ENCODE results near the gene TENM3. TPM values are rescaled to one million over a fixed set of nuclear protein-coding genes. Genes with fewer than 3 reads are reported as not detected.

TENM3 gene
- total and polyA plus RNA-seq, 2 donors from 2014 or later: 0.58 to 6.8 TPM

DNA sequence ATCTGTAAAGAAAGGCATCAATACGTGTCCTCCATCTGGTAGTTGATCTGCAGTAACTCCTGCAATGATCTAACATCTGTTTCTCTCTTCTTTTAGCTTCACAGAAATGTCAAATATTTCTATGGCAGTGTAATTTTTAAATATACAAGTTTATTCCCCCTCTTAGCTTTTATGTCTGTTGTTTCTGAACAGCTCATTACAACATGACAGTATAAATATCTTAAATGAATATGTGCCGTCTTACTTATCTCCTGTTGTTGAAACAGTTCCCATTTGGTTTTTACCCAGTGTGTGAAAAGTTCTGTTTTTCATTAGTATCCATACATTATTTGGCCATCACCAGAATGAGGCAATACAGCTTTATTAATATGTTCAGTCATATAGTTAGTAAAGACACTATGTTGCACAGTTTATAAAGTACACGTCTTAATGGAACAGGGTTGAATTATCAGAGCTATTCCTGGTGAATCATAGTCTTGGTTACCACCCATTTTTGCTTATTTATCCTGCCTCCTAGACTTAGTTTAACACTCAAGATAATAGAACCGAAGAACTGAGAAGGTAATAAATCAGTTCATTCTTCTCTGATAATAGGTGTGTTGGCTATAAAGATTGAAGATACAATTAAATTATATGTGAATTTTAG is 321.6 kb downstream of the TENM3 start:
- intact Hi-C loops (cut with DNase I): no loop called here

DNA sequence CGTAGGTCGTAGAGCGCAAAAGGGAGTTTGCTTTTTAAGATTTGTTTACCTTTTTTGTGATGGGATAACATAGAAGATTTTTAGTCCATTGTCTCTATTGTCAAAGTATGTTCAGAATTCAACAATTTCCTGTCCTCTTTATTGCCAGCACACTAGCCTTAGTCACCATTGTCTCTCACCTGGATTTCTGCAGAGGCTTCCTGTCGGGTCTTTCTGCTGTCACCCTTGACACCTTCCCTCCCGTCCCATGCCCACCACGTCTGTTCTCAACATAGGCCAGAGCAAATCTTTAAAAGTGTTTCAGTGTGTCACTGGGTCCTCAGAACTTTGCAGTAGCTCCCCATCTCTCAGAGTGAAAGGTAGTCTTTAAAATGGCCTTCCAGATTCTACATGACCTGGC is 323.9 kb downstream of the TENM3 start:
- Histone ChIP-seq H3K4me1 (ENCODE audit: control insufficient read depth in 2 of 3, insufficient read depth in 2 of 3, low read depth in 1 of 3, low read length in 3 of 3) (no peaks in the 10 kb centered on the region), H3K9ac (ENCODE audit: low read length in 3 of 3) (no peak overlapping the region), H3K27ac (ENCODE audit: low read depth in 2 of 2, low read length in 2 of 2) (no peak overlapping the region), H3K9me3 (ENCODE audit: control insufficient read depth in 2 of 3, insufficient read depth in 1 of 3, low read length in 3 of 3) (no peaks in the 10 kb centered on the region), H3K4me3 (ENCODE audit: low read length in 3 of 3) (no peak overlapping the region), H3K36me3 (ENCODE audit: control insufficient read depth in 2 of 3, insufficient read depth in 3 of 3, low read length in 3 of 3) (no peaks in the 10 kb centered on the region), H3K27me3 (ENCODE audit: control insufficient read depth, insufficient read depth, low read length) (no peaks in the 10 kb centered on the region)
- FAIRE-seq (no peak), DNase-seq (no peak)
- TF ChIP-seq, protein P1, sequence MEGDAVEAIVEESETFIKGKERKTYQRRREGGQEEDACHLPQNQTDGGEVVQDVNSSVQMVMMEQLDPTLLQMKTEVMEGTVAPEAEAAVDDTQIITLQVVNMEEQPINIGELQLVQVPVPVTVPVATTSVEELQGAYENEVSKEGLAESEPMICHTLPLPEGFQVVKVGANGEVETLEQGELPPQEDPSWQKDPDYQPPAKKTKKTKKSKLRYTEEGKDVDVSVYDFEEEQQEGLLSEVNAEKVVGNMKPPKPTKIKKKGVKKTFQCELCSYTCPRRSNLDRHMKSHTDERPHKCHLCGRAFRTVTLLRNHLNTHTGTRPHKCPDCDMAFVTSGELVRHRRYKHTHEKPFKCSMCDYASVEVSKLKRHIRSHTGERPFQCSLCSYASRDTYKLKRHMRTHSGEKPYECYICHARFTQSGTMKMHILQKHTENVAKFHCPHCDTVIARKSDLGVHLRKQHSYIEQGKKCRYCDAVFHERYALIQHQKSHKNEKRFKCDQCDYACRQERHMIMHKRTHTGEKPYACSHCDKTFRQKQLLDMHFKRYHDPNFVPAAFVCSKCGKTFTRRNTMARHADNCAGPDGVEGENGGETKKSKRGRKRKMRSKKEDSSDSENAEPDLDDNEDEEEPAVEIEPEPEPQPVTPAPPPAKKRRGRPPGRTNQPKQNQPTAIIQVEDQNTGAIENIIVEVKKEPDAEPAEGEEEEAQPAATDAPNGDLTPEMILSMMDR (IDR thresholded peaks at IDR 0.05; ENCODE audit: borderline replicate concordance, extremely low read depth, insufficient read depth): no peak
- intact Hi-C loops (cut with DNase I): no loop called here

More for the DNA sequence above, 321.6 kb downstream of the TENM3 start:
- no peaks in the 10 kb centered on the region for H3K36me3 ChIP-seq (ENCODE audit: control insufficient read depth in 2 of 3, insufficient read depth in 3 of 3, low read length in 3 of 3)
- H3K4me3 ChIP-seq (ENCODE audit: low read length in 3 of 3): no peak overlapping the region
- TF ChIP-seq, protein P1 (IDR thresholded peaks at IDR 0.05; ENCODE audit: borderline replicate concordance, extremely low read depth, insufficient read depth): no peak
- H3K9ac ChIP-seq (ENCODE audit: low read length in 3 of 3): no peak overlapping the region
- no peak for FAIRE-seq
- no peaks in the 10 kb centered on the region for H3K4me1 ChIP-seq (ENCODE audit: control insufficient read depth in 2 of 3, insufficient read depth in 2 of 3, low read depth in 1 of 3, low read length in 3 of 3)
- no peak for DNase-seq
- no peaks in the 10 kb centered on the region for H3K27me3 ChIP-seq (ENCODE audit: control insufficient read depth, insufficient read depth, low read length)
- no peak overlapping the region for H3K27ac ChIP-seq (ENCODE audit: low read depth in 2 of 2, low read length in 2 of 2)
- H3K9me3 ChIP-seq (ENCODE audit: control insufficient read depth in 2 of 3, insufficient read depth in 1 of 3, low read length in 3 of 3): no peaks in the 10 kb centered on the region

DNA sequence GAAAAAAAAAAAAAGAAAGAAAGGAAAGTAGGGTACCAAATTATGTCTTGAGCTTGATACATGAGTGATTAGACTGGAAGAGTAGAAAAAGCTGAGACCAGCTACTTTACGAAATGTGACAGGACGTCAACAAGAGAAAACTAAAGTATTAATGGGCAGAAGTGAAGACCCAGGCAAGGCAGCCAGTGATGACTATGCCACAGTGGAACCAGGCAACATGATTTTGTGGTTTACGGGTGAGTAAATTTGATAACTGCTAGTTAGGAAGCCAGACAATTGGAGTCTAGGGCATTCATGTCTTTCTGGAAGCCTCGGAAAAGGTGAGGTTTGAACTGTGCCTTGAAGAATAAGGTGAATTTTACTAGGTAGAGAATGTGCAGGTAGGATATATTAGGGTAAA is 326.4 kb downstream of the TENM3 start:
- H3K36me3 ChIP-seq (ENCODE audit: control insufficient read depth in 2 of 3, insufficient read depth in 3 of 3, low read length in 3 of 3): no peaks in the 10 kb centered on the region
- H3K27ac ChIP-seq (ENCODE audit: low read depth in 2 of 2, low read length in 2 of 2): no peak overlapping the region
- no peak overlapping the region for H3K4me3 ChIP-seq (ENCODE audit: low read length in 3 of 3)
- H3K27me3 ChIP-seq (ENCODE audit: control insufficient read depth, insufficient read depth, low read length): no peaks in the 10 kb centered on the region
- no peaks in the 10 kb centered on the region for H3K4me1 ChIP-seq (ENCODE audit: control insufficient read depth in 2 of 3, insufficient read depth in 2 of 3, low read depth in 1 of 3, low read length in 3 of 3)
- FAIRE-seq: no peak
- DNase-seq: no peak
- no peaks in the 10 kb centered on the region for H3K9me3 ChIP-seq (ENCODE audit: control insufficient read depth in 2 of 3, insufficient read depth in 1 of 3, low read length in 3 of 3)
- H3K9ac ChIP-seq (ENCODE audit: low read length in 3 of 3): no peak overlapping the region
- intact Hi-C loops (cut with DNase I): no loop called here
- TF ChIP-seq, protein P1 (IDR thresholded peaks at IDR 0.05; ENCODE audit: borderline replicate concordance, extremely low read depth, insufficient read depth): no peak

DNA sequence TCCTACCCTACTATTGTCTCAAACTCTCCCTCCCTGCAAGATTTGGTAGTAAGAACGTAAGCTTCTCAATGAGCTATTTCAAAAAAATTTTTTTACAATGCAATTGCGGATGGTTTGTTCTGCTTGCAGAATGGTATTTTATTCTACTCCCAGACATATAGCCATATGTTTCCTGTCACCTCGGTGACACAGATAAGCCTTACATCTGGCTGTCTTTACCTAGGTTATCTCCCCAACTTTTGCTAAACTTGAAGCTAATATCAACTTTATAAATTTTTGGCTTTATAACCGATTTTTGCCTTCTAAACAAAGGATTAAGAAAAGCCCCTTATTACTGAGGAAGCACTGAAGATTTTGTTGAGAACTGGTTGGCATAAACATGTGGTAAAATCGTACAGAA is 331.5 kb downstream of the TENM3 start:
- Histone ChIP-seq H3K36me3 (ENCODE audit: control insufficient read depth in 2 of 3, insufficient read depth in 3 of 3, low read length in 3 of 3) (no peaks in the 10 kb centered on the region), H3K9me3 (ENCODE audit: control insufficient read depth in 2 of 3, insufficient read depth in 1 of 3, low read length in 3 of 3) (no peaks in the 10 kb centered on the region), H3K4me1 (ENCODE audit: control insufficient read depth in 2 of 3, insufficient read depth in 2 of 3, low read depth in 1 of 3, low read length in 3 of 3) (no peaks in the 10 kb centered on the region), H3K9ac (ENCODE audit: low read length in 3 of 3) (no peak overlapping the region), H3K27me3 (ENCODE audit: control insufficient read depth, insufficient read depth, low read length) (no peaks in the 10 kb centered on the region), H3K4me3 (ENCODE audit: low read length in 3 of 3) (no peak overlapping the region), H3K27ac (ENCODE audit: low read depth in 2 of 2, low read length in 2 of 2) (no peak overlapping the region)
- DNase-seq: no peak
- intact Hi-C loops (cut with DNase I): no loop called here
- FAIRE-seq: no peak
- TF ChIP-seq, protein P1 (IDR thresholded peaks at IDR 0.05; ENCODE audit: borderline replicate concordance, extremely low read depth, insufficient read depth): no peak
